HEK293 (cell line): Measurements from ENCODE around the gene ZYX.

Source experiments
- CTCF ChIA-PET: fragments of 350-600 bp; formaldehyde crosslinking; extraction: SDS; loops from one replicate; lab custom pipeline; 2021; ENCODE audit warnings: antibody characterized with exemption; lab: Yijun Ruan, JAX
- POLR2A ChIA-PET: fragments of 300-600 bp; formaldehyde crosslinking; extraction: SDS; loops from one replicate; lab custom pipeline; 2020; ENCODE audit warnings: antibody characterized with exemption, inconsistent platforms; lab: Yijun Ruan, JAX
- H3K27ac ChIP-seq: fragments of 200-500 bp; sonication (Bioruptor generic); 2 replicates; pipeline ENCODE4 v1.5.1; 2014; ENCODE audit warnings: low read depth, low read length, control low read depth, inconsistent platforms; ENCODE audit errors: extremely low read depth
- H3K36me3 ChIP-seq, 2 experiments: fragments of 200-500 bp in 1 of 2; sonication (Bioruptor generic) in 1 of 2; 1 replicate in 1 of 2; 2 replicates in 1 of 2; pipeline ENCODE4 v1.5.1; 2014 to 2017; ENCODE audit warnings: inconsistent platforms in 2 of 2, low read length in 2 of 2; ENCODE audit not compliant: control insufficient read depth in 2 of 2, insufficient read depth in 1 of 2
- H3K4me1 ChIP-seq: fragments of 200-500 bp; sonication (Bioruptor generic); 2 replicates; pipeline ENCODE4 v1.5.1; 2014; ENCODE audit warnings: mild to moderate bottlenecking, low read length, inconsistent platforms; ENCODE audit not compliant: control insufficient read depth, insufficient read depth
- H3K4me3 ChIP-seq: 2 replicates; pipeline ENCODE4 v1.5.1; 2011; ENCODE audit warnings: low read depth, mild to moderate bottlenecking, control low read depth, low read length, moderate library complexity
- H3K9me3 ChIP-seq: fragments of 200-500 bp; sonication (Bioruptor generic); 2 replicates; pipeline ENCODE4 v1.5.1; 2014; ENCODE audit warnings: low read depth, low read length, inconsistent platforms; ENCODE audit not compliant: control insufficient read depth, insufficient read depth
- EGR2 ChIP-seq: fragments of 450-650 bp; formaldehyde crosslinking; IDR thresholded peaks from 2 replicates; pipeline ENCODE4 v1.5.1; 2016; ENCODE audit warnings: low read depth, missing biosample characterization, missing genetic modification characterization
- GFI1B ChIP-seq: fragments of 450-650 bp; formaldehyde crosslinking; IDR thresholded peaks from 2 replicates; pipeline ENCODE4 v1.5.1; 2016; ENCODE audit warnings: missing biosample characterization, missing genetic modification characterization
- GLIS1 ChIP-seq: fragments of 450-650 bp; formaldehyde crosslinking; IDR thresholded peaks from 2 replicates; pipeline ENCODE4 v1.5.1; 2016; ENCODE audit warnings: missing biosample characterization, missing genetic modification characterization
- KLF1 ChIP-seq: fragments of 450-650 bp; formaldehyde crosslinking; IDR thresholded peaks from 2 replicates; pipeline ENCODE4 v1.5.1; 2016; ENCODE audit warnings: missing biosample characterization, missing genetic modification characterization
- MZF1 ChIP-seq: fragments of 450-650 bp; formaldehyde crosslinking; IDR thresholded peaks from 2 replicates; pipeline ENCODE4 v1.5.1; 2017; ENCODE audit warnings: missing biosample characterization, missing genetic modification characterization, borderline replicate concordance
- SP2 ChIP-seq: fragments of 450-650 bp; formaldehyde crosslinking; IDR thresholded peaks from 2 replicates; pipeline ENCODE4 v1.5.1; 2016; ENCODE audit warnings: missing biosample characterization, missing genetic modification characterization
- SP7 ChIP-seq: fragments of 450-650 bp; formaldehyde crosslinking; IDR thresholded peaks from 2 replicates; pipeline ENCODE4 v1.5.1; 2016; ENCODE audit warnings: missing biosample characterization, missing genetic modification characterization
- ZBTB20 ChIP-seq: fragments of 450-650 bp; formaldehyde crosslinking; IDR thresholded peaks from 2 replicates; pipeline ENCODE4 v1.5.1; 2016; ENCODE audit warnings: missing biosample characterization, missing genetic modification characterization
- ZBTB21 ChIP-seq: fragments of 450-650 bp; formaldehyde crosslinking; IDR thresholded peaks from 2 replicates; pipeline ENCODE4 v1.5.1; 2017; ENCODE audit warnings: missing biosample characterization, missing genetic modification characterization
- ZBTB49 ChIP-seq: fragments of 450-650 bp; formaldehyde crosslinking; IDR thresholded peaks from 2 replicates; pipeline ENCODE4 v1.5.1; 2016; ENCODE audit warnings: missing biosample characterization, missing genetic modification characterization, low read depth
- ZIC2 ChIP-seq: fragments of 450-650 bp; formaldehyde crosslinking; IDR thresholded peaks from 2 replicates; pipeline ENCODE4 v1.5.1; 2016; ENCODE audit warnings: missing biosample characterization, missing genetic modification characterization
- ZNF114 ChIP-seq: fragments of 450-650 bp; formaldehyde crosslinking; IDR thresholded peaks from 2 replicates; pipeline ENCODE4 v1.5.0; 2017; ENCODE audit warnings: missing biosample characterization, missing genetic modification characterization
- ZNF133 ChIP-seq: fragments of 450-650 bp; formaldehyde crosslinking; IDR thresholded peaks from 2 replicates; pipeline ENCODE4 v1.5.1; 2016; ENCODE audit warnings: missing biosample characterization, missing genetic modification characterization
- ZNF146 ChIP-seq: fragments of 450-650 bp; formaldehyde crosslinking; IDR thresholded peaks from 2 replicates; pipeline ENCODE4 v1.5.1; 2016; ENCODE audit warnings: missing biosample characterization, missing genetic modification characterization
- ZNF169 ChIP-seq: fragments of 450-650 bp; formaldehyde crosslinking; IDR thresholded peaks from 2 replicates; pipeline ENCODE4 v1.5.1; 2016; ENCODE audit warnings: missing biosample characterization, missing genetic modification characterization
- ZNF488 ChIP-seq: fragments of 450-650 bp; formaldehyde crosslinking; IDR thresholded peaks from 2 replicates; pipeline ENCODE4 v1.5.1; 2016; ENCODE audit warnings: missing biosample characterization, missing genetic modification characterization
- ZNF521 ChIP-seq: fragments of 450-650 bp; formaldehyde crosslinking; IDR thresholded peaks from 2 replicates; pipeline ENCODE4 v1.5.1; 2017; ENCODE audit warnings: missing biosample characterization, mild to moderate bottlenecking, missing genetic modification characterization
- ZNF692 ChIP-seq: fragments of 450-650 bp; formaldehyde crosslinking; IDR thresholded peaks from 2 replicates; pipeline ENCODE4 v1.5.1; 2016; ENCODE audit warnings: missing biosample characterization, missing genetic modification characterization
- ZNF843 ChIP-seq: fragments of 450-650 bp; formaldehyde crosslinking; IDR thresholded peaks from 2 replicates; pipeline ENCODE4 v1.5.1; 2016; ENCODE audit warnings: missing biosample characterization, missing genetic modification characterization
- ZSCAN23 ChIP-seq: fragments of 450-650 bp; formaldehyde crosslinking; IDR thresholded peaks from 2 replicates; pipeline ENCODE4 v1.5.1; 2016; ENCODE audit warnings: missing biosample characterization, missing genetic modification characterization
- TF ChIP-seq, protein P1 (sequence below): fragments of 450-650 bp; formaldehyde crosslinking; IDR thresholded peaks from 2 replicates; pipeline ENCODE4 v1.5.1; 2016; ENCODE audit warnings: missing biosample characterization, missing genetic modification characterization
- TF ChIP-seq, protein P2 (sequence below): fragments of 450-650 bp; formaldehyde crosslinking; IDR thresholded peaks from 2 replicates; pipeline ENCODE4 v1.5.1; 2016; ENCODE audit warnings: missing biosample characterization, missing genetic modification characterization

ZYX gene

DNA sequence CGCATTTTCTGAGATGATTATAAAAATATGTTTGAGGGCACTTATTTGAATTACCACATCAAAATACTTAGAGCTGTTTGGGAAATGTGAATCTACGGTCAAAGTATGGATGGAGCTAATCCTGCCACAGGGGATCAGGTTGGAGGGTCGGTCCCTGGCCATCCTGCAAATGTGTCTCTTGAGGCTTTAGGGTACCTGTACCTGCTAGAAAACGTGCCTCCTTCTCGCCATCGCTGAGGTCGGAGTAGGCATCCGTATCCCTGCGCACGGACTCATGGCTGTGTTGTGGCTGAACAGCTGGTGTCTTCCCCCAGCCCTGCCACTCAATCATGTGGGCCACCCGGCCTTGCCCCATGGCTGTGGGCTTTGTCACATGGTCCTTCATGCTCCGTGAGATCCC, 22.5 kb upstream of the ZYX start (continued):
- no peak for TF ChIP-seq ZSCAN23 (tag by site-specific recombination)
- TF ChIP-seq ZNF114 (tag by site-specific recombination), result no peak
- no peak for TF ChIP-seq ZBTB21
- TF ChIP-seq, protein P1, sequence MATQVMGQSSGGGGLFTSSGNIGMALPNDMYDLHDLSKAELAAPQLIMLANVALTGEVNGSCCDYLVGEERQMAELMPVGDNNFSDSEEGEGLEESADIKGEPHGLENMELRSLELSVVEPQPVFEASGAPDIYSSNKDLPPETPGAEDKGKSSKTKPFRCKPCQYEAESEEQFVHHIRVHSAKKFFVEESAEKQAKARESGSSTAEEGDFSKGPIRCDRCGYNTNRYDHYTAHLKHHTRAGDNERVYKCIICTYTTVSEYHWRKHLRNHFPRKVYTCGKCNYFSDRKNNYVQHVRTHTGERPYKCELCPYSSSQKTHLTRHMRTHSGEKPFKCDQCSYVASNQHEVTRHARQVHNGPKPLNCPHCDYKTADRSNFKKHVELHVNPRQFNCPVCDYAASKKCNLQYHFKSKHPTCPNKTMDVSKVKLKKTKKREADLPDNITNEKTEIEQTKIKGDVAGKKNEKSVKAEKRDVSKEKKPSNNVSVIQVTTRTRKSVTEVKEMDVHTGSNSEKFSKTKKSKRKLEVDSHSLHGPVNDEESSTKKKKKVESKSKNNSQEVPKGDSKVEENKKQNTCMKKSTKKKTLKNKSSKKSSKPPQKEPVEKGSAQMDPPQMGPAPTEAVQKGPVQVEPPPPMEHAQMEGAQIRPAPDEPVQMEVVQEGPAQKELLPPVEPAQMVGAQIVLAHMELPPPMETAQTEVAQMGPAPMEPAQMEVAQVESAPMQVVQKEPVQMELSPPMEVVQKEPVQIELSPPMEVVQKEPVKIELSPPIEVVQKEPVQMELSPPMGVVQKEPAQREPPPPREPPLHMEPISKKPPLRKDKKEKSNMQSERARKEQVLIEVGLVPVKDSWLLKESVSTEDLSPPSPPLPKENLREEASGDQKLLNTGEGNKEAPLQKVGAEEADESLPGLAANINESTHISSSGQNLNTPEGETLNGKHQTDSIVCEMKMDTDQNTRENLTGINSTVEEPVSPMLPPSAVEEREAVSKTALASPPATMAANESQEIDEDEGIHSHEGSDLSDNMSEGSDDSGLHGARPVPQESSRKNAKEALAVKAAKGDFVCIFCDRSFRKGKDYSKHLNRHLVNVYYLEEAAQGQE, result no peak
- no peak for TF ChIP-seq ZNF133

- TF ChIP-seq ZNF843 (no peak), SP2 (no peak), KLF1 (tag by site-specific recombination) (no peak), ZNF488 (tag by site-specific recombination) (no peak), MZF1 (no peak), GFI1B (no peak), ZNF146 (tag by site-specific recombination) (no peak), ZBTB49 (tag by site-specific recombination) (no peak), ZNF169 (tag by site-specific recombination) (no peak), ZSCAN23 (tag by site-specific recombination) (no peak), ZBTB20 (tag by site-specific recombination) (no peak)
- CTCF ChIA-PET, result interaction anchor here (0.7 to 1.5 kb wide), 4 partner anchors 12 to 145 kb away, joined by 3 to 6 read pairs (median 5); no protein-coding TSS in a partner anchor
- Histone ChIP-seq H3K9me3 (no peaks in the 10 kb centered on the region), H3K36me3 (peaks cover 0 to 32% of the 10 kb centered on the region in 2 experiments; a peak in 1 of 3 replicates), H3K4me3 (no peak overlapping the region), H3K4me1 (no peaks in the 10 kb centered on the region), H3K27ac (no peak overlapping the region)
- POLR2A ChIA-PET, result no interaction called here
Measured at GRCh38 chr7:143359771-143360353, 21.3 kb upstream of the ZYX start.

GRCh38 chr7:143360788-143361551, 20.2 kb upstream of the ZYX start:
- H3K9me3 ChIP-seq, result no peaks in the 10 kb centered on the region
- H3K4me1 ChIP-seq, result no peaks in the 10 kb centered on the region
- CTCF ChIA-PET, result interaction anchor here (0.7 to 1.5 kb wide), 3 partner anchors 16 to 146 kb away, joined by 4 to 6 read pairs (median 6); no protein-coding TSS in a partner anchor
- H3K27ac ChIP-seq, result no peak overlapping the region
- POLR2A ChIA-PET, result no interaction called here
- no peak overlapping the region for H3K4me3 ChIP-seq
- TF ChIP-seq EGR2 (tag by site-specific recombination) (no peak), ZNF692 (tag by site-specific recombination) (no peak), ZIC2 (peak; percentile 48), GLIS1 (tag by site-specific recombination) (peak; percentile 71), SP7 (tag by site-specific recombination) (peak; percentile 47; the same call in 1 of the 2 replicates), ZNF521 (tag by site-specific recombination) (no peak)
- TF ChIP-seq, protein P2, sequence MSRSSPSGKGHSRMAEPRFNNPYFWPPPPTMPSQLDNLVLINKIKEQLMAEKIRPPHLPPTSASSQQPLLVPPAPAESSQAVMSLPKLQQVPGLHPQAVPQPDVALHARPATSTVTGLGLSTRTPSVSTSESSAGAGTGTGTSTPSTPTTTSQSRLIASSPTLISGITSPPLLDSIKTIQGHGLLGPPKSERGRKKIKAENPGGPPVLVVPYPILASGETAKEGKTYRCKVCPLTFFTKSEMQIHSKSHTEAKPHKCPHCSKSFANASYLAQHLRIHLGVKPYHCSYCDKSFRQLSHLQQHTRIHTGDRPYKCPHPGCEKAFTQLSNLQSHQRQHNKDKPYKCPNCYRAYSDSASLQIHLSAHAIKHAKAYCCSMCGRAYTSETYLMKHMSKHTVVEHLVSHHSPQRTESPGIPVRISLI (tag by site-specific recombination), result no peak
- H3K36me3 ChIP-seq, result peaks cover 0 to 22% of the 10 kb centered on the region in 2 experiments; a peak in 1 of 3 replicates
